Activated CD8-positive, alpha-beta T cell treated with anti-CD3 and anti-CD28 coated beads for 36 hours (primary cell): ENCODE results near the gene UGT1A1. TPM values are rescaled to one million over a fixed set of nuclear protein-coding genes. Genes with fewer than 3 reads are reported as not detected.

ENCODE experiments used
- ATAC-seq: fragments of 200-7000 bp; cut with Tn5 transposase; one replicate; pipeline ENCODE4 v1.10.0; 2021; ENCODE audit warnings: mild to moderate bottlenecking, moderate library complexity
- CTCF ChIA-PET: fragments of 350-600 bp; sonication (Branson Sonifier 250); formaldehyde crosslinking; loops from one replicate; lab custom pipeline; 2021; ENCODE audit warnings: antibody characterized with exemption; lab: Charles Lee
- POLR2A ChIA-PET: fragments of 350-600 bp; sonication (Branson Sonifier 250); formaldehyde crosslinking; loops from one replicate; lab custom pipeline; 2021; ENCODE audit warnings: antibody characterized with exemption; lab: Charles Lee
- DNase-seq: peaks from one replicate; pipeline ENCODE4 v3.0.0-alpha.2; 2020
- H3K27ac Mint-ChIP-seq: one replicate; pipeline ENCODE4 v1.8.0; 2021; ENCODE audit warnings: mild to moderate bottlenecking, mixed read lengths
- H3K27me3 Mint-ChIP-seq: one replicate; pipeline ENCODE4 v1.8.0; 2021; ENCODE audit warnings: mixed read lengths
- H3K36me3 Mint-ChIP-seq: one replicate; pipeline ENCODE4 v1.8.0; 2021; ENCODE audit warnings: low read depth, mixed read lengths
- H3K4me1 Mint-ChIP-seq: one replicate; pipeline ENCODE4 v1.8.0; 2021; ENCODE audit warnings: low read depth, mixed read lengths
- H3K4me3 Mint-ChIP-seq: one replicate; pipeline ENCODE4 v1.8.0; 2021; ENCODE audit warnings: mild to moderate bottlenecking, moderate library complexity, mixed read lengths
- H3K9me3 Mint-ChIP-seq: one replicate; pipeline ENCODE4 v1.8.0; 2021; ENCODE audit warnings: mixed read lengths
- intact Hi-C: fragments of 100-400 bp; cut with micrococcal nuclease; formaldehyde crosslinking; loops from one replicate; pipeline ENCODE4 v1.10.0; 2022
- total RNA-seq, 2 experiments: library from RNA; stranded (reverse); gene quantifications; one replicate each; pipeline ENCODE4 v1.2.3, GENCODE V29; 2021
- TF ChIP-seq, protein P1 (sequence below): fragments of 200-600 bp; IDR thresholded peaks from one replicate; pipeline ENCODE4 v1.8.0; 2022; ENCODE audit warnings: antibody characterized with exemption, mild to moderate bottlenecking

The UGT1A1 gene
- total RNA-seq, 2 experiments from 2014 or later: not detected

GRCh38 chr2:233754872-233755611, 5.0 kb upstream of the UGT1A1 start:
- Mint-ChIP-seq H3K27ac (no peak overlapping the region), H3K4me1 (no peaks in the 10 kb centered on the region), H3K36me3 (no peaks in the 10 kb centered on the region), H3K27me3 (peaks cover 1% of the 10 kb centered on the region), H3K4me3 (no peak overlapping the region), H3K9me3 (peaks cover 8% of the 10 kb centered on the region)
- POLR2A ChIA-PET: no interaction called here
- intact Hi-C loops: no loop called here
- DNase-seq (no peak), ATAC-seq (no peak)
- TF ChIP-seq, protein P1, sequence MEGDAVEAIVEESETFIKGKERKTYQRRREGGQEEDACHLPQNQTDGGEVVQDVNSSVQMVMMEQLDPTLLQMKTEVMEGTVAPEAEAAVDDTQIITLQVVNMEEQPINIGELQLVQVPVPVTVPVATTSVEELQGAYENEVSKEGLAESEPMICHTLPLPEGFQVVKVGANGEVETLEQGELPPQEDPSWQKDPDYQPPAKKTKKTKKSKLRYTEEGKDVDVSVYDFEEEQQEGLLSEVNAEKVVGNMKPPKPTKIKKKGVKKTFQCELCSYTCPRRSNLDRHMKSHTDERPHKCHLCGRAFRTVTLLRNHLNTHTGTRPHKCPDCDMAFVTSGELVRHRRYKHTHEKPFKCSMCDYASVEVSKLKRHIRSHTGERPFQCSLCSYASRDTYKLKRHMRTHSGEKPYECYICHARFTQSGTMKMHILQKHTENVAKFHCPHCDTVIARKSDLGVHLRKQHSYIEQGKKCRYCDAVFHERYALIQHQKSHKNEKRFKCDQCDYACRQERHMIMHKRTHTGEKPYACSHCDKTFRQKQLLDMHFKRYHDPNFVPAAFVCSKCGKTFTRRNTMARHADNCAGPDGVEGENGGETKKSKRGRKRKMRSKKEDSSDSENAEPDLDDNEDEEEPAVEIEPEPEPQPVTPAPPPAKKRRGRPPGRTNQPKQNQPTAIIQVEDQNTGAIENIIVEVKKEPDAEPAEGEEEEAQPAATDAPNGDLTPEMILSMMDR: no peak
- CTCF ChIA-PET: no interaction called here

DNA sequence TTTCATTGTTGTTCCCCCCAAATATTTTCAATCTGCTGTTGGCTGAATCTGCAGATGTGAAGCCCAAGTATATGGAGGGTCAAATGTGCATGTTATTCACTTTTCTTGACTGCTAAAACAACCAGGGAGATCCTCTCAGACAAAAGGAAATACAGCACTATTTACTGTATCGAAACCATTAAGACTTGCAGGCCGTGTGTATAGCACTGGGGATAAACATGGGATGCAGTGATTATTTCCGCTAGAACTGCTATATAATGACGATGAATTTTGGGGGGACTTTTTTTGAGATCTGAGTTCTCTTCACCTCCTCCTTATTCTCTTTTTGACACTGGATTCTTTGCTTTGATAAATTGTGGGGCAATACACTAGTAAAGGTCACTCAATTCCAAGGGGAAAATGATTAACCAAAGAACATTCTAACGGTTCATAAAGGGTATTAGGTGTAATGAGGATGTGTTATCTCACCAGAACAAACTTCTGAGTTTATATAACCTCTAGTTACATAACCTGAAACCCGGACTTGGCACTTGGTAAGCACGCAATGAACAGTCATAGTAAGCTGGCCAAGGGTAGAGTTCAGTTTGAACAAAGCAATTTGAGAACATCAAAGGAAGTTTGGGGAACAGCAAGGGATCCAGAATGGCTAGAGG, 3.5 kb upstream of the UGT1A1 start:
- Mint-ChIP-seq H3K4me3 (no peak overlapping the region), H3K27ac (no peak overlapping the region), H3K9me3 (no peaks in the 10 kb centered on the region), H3K4me1 (no peaks in the 10 kb centered on the region), H3K27me3 (peaks cover 1% of the 10 kb centered on the region), H3K36me3 (no peaks in the 10 kb centered on the region)
- DNase-seq (no peak), ATAC-seq (no peak)
- intact Hi-C loops: no loop called here
- ChIA-PET POLR2A (no interaction called here), CTCF (no interaction called here)
- TF ChIP-seq, protein P1: no peak

- Mint-ChIP-seq H3K36me3 (no peaks in the 10 kb centered on the region), H3K9me3 (no peaks in the 10 kb centered on the region), H3K27ac (no peak overlapping the region), H3K27me3 (no peaks in the 10 kb centered on the region), H3K4me1 (no peaks in the 10 kb centered on the region), H3K4me3 (no peak overlapping the region)
- ChIA-PET CTCF (no interaction called here), POLR2A (no interaction called here)
- no peak for DNase-seq
- intact Hi-C loops: no loop called here
- ATAC-seq: no peak
- TF ChIP-seq, protein P1: no peak
Observed at GRCh38 chr2:233758141-233758540, 1.9 kb upstream of the UGT1A1 start.

GRCh38 chr2:233758849-233759248, 1.2 kb upstream of the UGT1A1 start:
- intact Hi-C loops: no loop called here
- no peaks in the 10 kb centered on the region for H3K4me1 Mint-ChIP-seq
- no peak overlapping the region for H3K27ac Mint-ChIP-seq
- TF ChIP-seq, protein P1: no peak
- ATAC-seq: no peak
- no peaks in the 10 kb centered on the region for H3K36me3 Mint-ChIP-seq
- no peaks in the 10 kb centered on the region for H3K9me3 Mint-ChIP-seq
- POLR2A ChIA-PET: no interaction called here
- no peak overlapping the region for H3K4me3 Mint-ChIP-seq
- CTCF ChIA-PET: no interaction called here
- DNase-seq: no peak
- peaks cover 2% of the 10 kb centered on the region for H3K27me3 Mint-ChIP-seq

DNA sequence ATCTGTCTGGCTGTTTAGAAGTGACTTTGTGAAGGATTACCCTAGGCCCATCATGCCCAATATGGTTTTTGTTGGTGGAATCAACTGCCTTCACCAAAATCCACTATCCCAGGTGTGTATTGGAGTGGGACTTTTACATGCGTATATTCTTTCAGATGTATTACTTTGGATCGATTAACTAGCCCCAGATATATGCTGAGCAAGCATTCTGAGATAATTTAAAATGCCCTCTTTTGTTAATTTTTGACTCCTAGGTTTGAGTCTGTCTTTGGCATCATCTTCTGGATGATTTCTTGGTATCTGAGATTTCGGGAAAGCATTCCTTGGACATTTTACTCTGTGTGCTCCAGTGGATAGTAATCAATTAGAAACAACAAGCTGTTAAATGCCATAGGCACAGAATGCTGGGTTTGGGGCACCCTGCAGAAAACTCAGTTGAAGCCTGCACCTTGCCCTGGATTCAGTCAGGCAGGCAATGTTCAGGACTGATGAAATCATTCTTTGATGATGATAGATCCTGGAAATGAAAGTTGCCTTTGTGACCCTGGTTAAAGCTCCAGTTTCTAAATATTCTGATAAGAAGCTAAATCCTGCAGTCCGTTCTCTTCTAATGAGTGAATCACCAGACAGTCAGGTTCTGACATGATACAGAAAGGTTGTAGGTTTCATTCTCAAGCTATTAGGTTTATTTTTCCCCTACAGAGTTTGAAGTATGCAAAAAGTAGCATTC, 1.1 kb downstream of the UGT1A1 start:
- Mint-ChIP-seq H3K27ac (no peak overlapping the region), H3K36me3 (no peaks in the 10 kb centered on the region), H3K9me3 (no peaks in the 10 kb centered on the region), H3K27me3 (peaks cover 11% of the 10 kb centered on the region), H3K4me1 (no peaks in the 10 kb centered on the region), H3K4me3 (no peak overlapping the region)
- ChIA-PET POLR2A (no interaction called here), CTCF (no interaction called here)
- DNase-seq (no peak), ATAC-seq (no peak)
- intact Hi-C loops: no loop called here
- TF ChIP-seq, protein P1: no peak
